ENCODE measurements around the gene ASPN.

ASPN gene

DNA sequence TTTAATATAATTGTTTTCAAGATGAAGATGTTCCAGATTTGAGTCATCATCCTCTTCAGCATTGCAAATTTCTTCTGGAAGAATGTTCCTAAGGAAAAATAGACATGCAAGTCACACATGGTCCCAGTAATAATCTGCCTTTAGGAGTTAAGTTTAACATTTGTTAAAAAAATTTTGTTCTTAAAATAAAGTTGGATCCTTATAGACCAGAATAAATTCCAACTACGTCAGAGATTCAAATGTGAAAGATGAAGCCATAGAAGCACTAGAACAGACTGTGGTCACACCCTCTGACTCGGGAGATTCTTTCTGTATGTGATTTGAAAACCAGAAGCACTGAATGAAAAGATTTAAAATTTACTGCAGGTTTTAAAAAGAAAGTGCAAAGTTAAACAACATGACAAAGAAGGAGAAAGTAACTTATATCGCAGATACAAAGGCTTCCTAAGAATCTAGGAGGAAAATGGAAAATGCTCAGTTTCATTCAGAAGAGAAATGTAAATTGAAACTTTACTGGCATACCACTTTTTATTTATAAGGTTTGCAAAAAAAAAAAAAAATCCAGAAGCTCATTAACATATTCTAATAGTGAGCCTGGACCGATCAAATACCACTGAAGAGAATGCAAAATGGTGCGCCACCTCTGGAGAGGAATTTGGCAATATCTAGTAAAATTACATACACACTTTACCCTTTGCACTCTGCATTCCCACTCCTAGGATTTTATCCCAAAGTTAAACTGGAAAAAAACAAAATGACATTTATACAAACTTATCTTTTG, 14.3 kb upstream of the ASPN start:
- TF ChIP-seq POLR2A (IDR thresholded peaks at IDR 0.05; ENCODE audit: low read depth, low read length) = no peak
- FAIRE-seq = peak; percentile 73
- DNase-seq (ENCODE audit: insufficient read length, low spot score) = no peak

DNA sequence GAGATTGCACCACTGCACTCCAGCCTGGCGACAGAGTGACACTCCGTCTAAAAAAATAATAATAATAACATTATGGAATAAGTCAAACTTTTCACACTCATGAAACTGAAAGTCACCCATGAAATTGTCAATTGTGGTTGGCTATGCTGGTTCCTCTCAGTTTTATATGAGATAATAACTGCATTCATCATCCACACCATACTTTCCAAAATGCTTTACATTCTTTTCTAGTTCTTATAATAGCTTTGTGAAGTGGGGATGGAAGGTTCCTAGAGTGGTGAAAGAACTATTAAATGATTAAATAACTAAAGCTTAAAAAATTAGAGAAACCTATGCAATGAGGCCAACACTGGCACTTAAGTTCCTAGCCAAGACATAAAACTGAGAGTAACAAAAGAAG, 12.6 kb upstream of the ASPN start:
- no peak for TF ChIP-seq POLR2A (IDR thresholded peaks at IDR 0.05; ENCODE audit: low read depth, low read length)
- DNase-seq (ENCODE audit: insufficient read length, low spot score) (no peak), FAIRE-seq (peak; percentile 36)

DNA sequence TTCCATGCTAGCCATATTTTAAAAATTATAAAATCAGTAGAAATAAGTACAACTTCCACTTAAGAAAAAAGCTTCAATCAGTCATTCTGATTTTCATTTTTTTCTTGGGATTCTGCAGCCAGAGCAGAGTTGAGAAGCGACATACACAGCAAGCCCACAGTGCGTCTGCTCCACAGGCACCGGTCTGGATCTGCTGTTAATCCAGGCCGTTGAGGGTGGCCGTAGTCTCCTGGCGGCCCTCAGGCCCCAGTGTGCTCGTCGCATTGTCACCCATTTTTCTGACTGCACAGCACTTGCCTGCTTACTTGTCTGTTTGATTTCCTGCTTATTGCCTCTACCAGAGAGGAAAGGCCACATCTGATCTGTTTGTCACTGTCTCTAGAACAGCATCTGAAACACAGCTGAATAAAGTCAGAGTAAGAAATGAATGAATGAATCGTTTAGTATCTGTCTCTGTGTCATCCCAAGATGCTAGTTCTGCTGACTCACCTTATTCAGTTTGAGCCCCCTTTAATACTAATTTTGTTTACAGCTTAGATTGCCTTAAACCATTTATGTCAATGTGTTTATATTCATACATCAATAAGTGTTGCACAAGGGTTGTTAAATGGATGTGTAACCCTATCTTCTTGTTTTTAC, 11.6 kb upstream of the ASPN start:
- no peak for TF ChIP-seq POLR2A (IDR thresholded peaks at IDR 0.05; ENCODE audit: low read depth, low read length)
- DNase-seq (ENCODE audit: insufficient read length, low spot score) = no peak
- FAIRE-seq = peak; percentile 71

DNA sequence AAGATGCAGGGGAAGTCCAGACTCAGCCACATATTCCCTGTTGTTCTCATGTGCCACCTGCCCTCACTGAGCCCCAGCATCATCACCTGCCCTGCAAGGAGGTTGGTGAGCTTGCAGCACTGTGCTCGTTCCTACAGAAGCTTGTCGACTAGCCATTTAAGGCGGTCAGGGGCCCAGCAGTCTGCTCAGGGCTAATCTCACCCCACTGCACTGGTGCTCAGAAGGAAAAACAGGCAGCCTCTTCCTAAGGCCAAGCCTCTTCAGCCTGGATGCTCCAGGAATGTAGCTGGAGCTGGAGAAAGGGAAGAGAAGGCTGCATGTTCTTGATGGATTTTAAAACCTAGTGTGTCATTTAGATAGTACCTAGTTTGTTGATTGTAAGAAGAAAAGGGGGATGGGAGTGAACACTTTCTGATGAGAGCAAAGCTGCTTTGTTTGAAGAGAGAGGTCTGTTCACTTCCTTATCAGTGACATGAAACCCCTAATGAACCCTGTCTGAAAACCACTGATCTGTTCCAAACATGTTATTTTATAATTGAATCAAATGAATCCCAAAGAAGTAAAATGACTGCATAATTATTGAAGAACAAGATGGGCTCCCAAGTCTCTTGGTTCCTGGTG, 10.6 kb upstream of the ASPN start:
- DNase-seq (ENCODE audit: insufficient read length, low spot score) (no peak), FAIRE-seq (peak; percentile 64)
- TF ChIP-seq POLR2A (IDR thresholded peaks at IDR 0.05; ENCODE audit: low read depth, low read length) = no peak

DNA sequence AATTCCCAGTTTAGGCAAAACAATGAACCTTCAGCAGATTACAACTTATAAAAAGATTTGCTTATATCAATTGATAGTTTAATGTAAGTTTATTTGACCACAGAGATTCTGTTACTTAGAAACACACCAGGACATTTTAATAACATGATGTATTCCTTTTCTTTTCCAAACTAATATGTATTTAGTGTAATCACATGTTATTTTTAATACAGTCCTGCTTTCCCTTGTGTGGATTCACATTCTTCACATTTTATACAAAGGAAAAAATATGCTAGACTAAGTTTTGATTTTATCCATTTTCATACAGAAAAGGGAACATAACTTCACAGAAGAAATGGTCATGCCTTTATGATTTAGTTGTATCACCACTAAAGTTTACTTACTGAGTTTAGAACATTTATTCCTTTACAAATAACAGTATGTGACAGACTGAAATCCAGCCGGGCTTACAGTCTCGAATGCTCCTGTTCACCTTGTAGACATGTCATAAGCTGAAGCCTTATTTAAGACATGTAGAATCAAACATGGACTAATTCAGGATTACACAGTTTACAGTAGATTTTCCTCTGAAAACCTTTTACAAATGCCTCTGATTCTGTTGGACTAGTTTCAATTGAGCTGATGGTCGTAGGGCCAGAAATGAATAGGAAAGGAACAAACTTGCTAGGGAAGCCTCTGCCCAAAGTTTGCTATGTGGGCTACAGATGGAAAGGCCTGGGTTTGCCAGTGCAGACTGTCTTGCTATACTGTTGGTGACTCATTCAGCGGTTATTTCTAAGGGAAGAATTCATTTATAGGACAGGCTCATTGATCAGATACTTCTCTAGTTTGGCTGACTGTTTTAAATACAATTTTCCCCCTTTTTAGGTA, 6.6 kb upstream of the ASPN start:
- TF ChIP-seq POLR2A (IDR thresholded peaks at IDR 0.05; ENCODE audit: low read depth, low read length) = no peak
- peak; percentile 98 for FAIRE-seq
- DNase-seq (ENCODE audit: insufficient read length, low spot score) = peak; percentile 27

DNA sequence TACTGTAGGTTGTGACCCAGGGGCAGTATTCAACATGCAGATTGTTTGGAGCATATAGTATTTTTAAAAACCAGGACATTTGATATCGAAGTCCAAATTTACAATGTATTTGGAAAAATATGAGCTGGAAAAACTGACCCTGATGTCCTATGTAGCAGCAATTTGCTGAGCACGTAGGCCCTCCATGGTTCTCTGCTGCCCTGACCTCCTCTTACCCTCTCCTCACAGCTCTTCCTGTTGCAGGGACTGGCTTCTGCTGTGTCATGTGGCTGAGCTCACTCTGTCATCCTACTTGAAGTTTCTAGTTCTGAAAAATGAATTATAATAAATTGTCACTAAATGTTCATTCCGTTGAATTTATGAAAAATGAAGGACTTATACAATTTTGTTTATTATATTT, 4.1 kb upstream of the ASPN start:
- TF ChIP-seq POLR2A (IDR thresholded peaks at IDR 0.05; ENCODE audit: low read depth, low read length) = no peak
- FAIRE-seq = no peak
- no peak for DNase-seq (ENCODE audit: insufficient read length, low spot score)

DNA sequence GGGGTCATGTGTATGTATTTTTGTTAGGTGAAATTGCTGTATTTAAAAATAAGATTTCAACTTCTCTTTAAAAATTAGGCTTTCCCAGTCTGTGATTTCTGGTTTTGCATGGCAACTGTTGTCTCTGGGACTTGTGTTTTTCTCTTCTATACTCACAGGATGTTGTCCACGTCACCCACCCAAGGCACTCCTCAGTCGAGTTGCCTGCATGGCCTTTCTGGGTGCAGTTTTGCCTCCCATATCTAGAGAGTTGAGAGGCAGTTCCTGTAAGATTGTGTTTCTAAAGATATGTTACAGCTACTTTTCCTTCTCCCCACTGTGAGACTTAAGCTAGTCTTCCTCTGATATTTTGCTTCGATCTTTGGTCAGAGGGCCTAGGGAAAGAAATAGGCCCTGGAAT, 2.3 kb upstream of the ASPN start:
- DNase-seq (ENCODE audit: insufficient read length, low spot score) = no peak
- no peak for TF ChIP-seq POLR2A (IDR thresholded peaks at IDR 0.05; ENCODE audit: low read depth, low read length)
- no peak for FAIRE-seq

DNA sequence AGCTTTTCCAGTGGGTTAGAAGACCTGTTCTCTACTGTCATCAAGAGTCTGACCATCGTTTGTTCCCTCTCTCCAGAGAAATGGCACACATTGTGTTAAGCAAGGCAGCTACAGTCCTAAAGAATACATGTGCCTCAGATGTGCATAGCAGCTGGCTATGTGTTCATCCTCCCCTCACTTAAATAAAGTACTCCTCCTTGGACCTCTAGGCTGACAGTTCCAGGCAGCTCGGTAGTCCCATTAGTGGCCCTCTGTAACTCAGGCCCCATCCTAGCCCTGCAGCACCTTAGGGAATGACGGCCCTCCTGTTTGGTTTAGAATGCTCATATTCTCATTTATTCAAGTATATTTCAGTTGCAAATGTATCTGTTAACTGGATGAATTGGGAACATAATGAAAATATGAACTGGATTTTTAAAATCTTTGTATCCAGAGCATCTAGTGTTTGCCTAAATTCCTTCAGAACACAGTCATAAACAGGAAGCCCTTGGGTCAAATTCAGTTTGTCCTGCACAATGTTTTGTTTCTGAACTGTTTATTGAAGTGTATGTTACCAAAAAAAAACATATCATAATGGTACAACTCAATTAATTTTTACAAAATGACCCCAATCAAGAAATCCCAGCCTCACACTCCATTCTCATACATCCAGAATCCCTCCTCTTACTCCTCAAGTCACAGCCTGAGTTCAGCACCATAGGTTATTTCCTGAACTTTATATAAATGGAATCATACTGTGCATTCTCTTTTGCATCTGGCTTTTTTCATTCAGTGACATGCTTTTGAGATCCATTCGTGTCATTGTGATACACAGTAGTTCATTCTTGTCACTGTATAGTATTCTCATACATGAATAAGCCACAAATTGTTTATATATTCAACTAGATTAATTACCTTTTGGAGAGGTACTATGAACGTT, 1.6 kb upstream of the ASPN start:
- TF ChIP-seq POLR2A (IDR thresholded peaks at IDR 0.05; ENCODE audit: low read depth, low read length) = no peak
- FAIRE-seq (peak; percentile 97), DNase-seq (ENCODE audit: insufficient read length, low spot score) (no peak)

DNA sequence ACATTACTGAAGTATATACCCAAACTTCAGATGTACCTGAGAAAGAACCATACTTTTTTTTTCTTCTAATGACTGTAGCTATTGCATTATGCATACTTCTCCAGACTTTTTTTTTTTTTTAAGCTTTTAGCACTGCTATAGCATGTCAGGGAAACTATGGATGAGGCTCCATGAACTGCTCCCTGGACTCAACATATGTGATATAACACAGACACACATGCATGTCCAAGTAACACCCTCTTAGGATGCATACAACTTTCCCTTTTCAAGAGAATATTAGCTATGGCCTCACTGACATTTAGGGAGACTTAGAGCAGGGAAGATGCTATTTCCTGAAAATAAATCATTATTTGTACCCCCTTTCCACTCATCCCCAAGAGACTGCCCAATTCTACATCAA, 499 bp upstream of the ASPN start:
- no peak for DNase-seq (ENCODE audit: insufficient read length, low spot score)
- peak; percentile 66 for FAIRE-seq
- TF ChIP-seq POLR2A (IDR thresholded peaks at IDR 0.05; ENCODE audit: low read depth, low read length) = no peak

DNA sequence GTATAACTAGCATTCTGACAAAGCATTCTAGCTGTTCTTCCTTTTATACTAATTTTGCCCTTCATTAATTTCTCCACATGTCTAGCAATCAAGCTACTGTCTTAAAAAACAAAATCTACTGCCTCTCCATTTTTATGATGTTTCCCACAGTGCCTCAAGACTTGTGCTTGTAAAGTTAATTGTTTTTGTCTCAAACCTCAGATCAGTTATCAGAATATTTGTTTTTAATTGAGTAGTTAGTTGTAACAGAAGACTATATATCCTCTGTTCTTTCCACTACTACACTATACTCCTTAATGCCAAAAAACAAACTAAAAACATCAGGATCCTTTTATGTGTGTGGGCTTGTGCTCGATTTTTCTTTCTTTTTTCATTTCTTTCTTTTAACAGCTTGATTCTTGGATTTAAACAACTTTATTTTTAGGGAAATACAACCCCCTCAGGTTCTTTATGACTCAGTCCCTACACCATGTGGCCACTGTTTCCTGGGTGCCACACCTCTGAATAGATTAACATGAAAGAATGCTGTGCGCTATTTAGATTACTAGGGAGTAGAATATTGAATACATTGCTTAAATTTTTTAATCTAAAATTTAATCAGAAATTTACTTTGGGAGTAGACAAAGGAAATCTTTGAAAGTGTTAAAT, 1.2 kb downstream of the ASPN start:
- no peak for TF ChIP-seq POLR2A (IDR thresholded peaks at IDR 0.05; ENCODE audit: low read depth, low read length)
- no peak for FAIRE-seq
- DNase-seq (ENCODE audit: insufficient read length, low spot score) = no peak

DNA sequence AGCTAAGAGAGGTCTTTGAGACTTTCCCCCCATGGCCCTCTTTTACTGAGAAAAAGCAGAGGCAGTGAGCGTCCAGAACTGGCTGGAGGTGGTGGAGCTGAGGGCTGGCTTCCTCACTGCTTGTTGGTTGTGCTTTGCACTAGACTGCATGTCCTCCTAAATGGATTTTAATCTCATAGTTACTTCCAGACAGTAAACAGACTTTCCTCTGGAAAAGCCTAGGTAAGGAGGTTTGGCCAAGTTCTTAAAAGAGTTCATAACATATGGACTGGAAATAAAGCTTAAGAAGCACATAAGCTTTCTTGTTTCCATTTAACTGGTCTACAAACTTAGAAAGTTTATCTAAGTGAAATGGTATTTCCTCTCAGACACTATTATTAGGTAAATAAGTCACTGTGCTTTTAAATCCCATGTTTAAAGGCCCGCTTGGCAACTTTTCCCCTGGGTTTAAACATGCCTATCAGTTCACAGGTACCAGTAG, 2.0 kb downstream of the ASPN start:
- TF ChIP-seq POLR2A (IDR thresholded peaks at IDR 0.05; ENCODE audit: low read depth, low read length) = no peak
- FAIRE-seq (peak; percentile 88), DNase-seq (ENCODE audit: insufficient read length, low spot score) (no peak)

DNA sequence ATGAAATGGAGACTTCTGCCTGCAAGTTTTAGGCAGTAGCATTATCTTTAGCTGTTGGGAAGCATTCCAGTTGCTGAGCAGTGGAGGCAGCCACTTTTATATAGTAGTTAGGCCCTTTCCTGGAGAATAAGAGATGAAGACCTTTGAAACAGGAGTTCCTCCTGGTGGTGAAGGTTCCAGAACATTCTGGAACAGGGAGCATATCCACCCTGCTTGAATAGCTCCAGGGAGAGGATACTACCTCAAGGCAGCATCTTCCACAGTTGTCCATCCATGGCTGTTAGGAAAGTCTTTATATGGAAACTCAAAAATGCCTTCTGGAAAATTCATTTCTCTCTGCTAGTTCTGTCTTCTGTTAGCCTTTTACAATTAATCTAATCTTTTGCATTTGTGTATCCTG, 3.0 kb downstream of the ASPN start:
- DNase-seq (ENCODE audit: insufficient read length, low spot score) (no peak), FAIRE-seq (no peak)
- TF ChIP-seq POLR2A (IDR thresholded peaks at IDR 0.05; ENCODE audit: low read depth, low read length) = no peak

Measured in H54 (cell line).